Hepatic stellate cell (primary cell): Measurements from ENCODE around the gene MROH2A.
"Not testable (repeated sequence)": the region's sequence is repeated elsewhere in the genome, so short reads cannot be mapped to it uniquely, and the experiment has no call there.

Experiments
- DNase-seq: peaks from one replicate; pipeline ENCODE4 v3.0.0; 2011; ENCODE audit warnings: low spot score

MROH2A gene

DNA sequence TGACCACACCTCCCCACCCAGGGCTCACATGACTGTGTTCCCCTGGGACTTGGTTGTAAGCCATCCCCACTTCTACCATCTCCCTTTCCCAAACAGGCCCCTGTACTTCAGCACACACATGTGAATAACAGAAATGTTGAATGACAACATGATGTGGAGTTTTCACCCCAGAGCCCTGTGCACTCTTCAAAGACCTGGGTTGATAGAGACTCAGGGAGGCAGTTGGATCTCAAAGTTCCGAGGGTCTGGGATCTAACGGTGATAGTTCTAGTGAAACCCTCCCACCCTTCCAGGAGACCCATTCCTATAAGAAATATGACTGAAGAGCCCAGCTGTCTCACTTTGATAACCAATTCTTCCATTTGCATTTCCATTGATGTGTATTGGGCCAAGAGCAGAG lies at the start of gene MROH2A:
MROH2A (plus strand) TSS at position 301 of the 400 bp plus-strand sequence. CDS start 1,029 bp downstream, outside the sequence.
- DNase-seq: no peak

GRCh38 chr2:233728723-233729301 lies 49.3 kb upstream of the MROH2A start, which contains the start of gene UGT1A3:
TSS of gene UGT1A3 (plus strand) at chr2:233729042. CDS start at chr2:233729127, 85 bp downstream.
- no peak for DNase-seq

- DNase-seq: not testable (repeated sequence)
Measured at GRCh38 chr2:233736868-233737653, 41.1 kb upstream of the MROH2A start.

- no peak for DNase-seq
Measured at GRCh38 chr2:233740870-233741269, 37.3 kb upstream of the MROH2A start.

- no peak for DNase-seq
Measured at GRCh38 chr2:233743464-233744259, 34.5 kb upstream of the MROH2A start.

DNA sequence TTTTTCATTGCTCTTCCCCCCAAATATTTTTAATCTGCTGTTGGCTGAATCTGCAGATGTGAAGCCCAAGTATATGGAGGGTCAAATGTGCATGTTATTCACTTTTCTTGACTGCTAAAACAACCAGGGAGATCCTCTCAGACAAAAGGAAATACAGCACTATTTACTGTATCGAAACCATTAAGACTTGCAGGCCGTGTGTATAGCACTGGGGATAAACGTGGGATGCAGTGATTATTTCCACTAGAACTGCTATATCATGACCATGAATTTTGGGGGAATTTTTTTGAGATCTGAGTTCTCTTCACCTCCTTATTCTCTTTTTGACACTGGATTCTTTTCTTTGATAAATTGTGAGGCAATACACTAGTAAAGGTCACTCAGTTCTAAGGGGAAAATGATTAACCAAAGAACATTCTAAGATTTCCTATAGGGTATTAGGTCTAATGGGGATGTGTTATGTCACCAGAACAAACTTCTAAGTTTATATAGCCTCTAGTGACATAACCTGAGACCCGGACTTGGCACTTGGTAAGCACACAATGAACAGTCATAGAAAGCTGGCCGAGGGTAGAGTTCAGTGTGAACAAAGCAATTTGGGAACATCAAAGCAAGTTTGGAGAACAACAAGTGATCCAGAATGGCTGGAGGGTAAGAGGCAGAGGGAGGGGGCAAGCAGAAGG lies 32.9 kb upstream of the MROH2A start:
- no peak for DNase-seq

GRCh38 chr2:233745838-233746237 lies 32.3 kb upstream of the MROH2A start:
- DNase-seq: not testable (repeated sequence)

- DNase-seq: no peak
Measured at GRCh38 chr2:233746475-233747282, 31.5 kb upstream of the MROH2A start.

- DNase-seq: no peak
Measured at GRCh38 chr2:233747283-233747544, 30.9 kb upstream of the MROH2A start.

- DNase-seq: not testable (repeated sequence)
Measured at GRCh38 chr2:233750689-233751088, 27.4 kb upstream of the MROH2A start.

DNA sequence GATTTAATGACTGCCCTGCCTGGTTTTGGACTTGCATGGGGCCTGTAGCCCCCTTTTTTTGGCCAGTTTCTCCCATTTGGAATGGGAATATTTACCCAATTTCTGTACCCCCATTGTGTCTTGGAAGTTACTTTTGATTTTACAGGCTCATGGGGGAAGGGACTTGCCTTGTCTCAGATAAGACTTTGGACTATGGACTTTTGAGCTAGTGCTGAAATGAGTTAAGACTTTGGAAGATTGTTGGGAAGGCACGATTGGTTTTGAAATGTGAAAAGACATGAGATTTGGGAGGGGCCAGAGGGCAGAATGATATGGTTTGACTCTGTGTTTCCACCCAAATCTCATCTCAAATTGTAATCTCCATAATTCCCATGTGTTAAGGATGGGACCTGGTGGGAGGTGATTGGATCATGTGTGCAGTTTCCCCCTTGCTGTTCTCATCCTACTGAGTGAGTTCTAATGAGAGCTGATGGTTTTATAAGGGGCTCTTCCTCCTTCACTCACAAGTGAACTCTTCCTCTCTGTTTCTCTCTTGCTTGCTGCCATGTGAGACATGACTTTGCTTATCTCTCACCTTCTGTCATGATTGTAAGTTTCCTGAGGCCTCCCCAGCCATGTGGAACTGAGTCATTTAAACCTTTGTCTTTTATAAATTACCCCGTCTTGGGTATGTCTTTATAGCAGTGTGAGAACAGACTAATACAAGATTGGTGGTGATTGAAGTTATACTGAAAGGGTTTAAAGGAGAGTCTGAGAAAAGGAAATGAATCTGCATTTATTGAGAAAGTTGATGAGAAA lies 26.7 kb upstream of the MROH2A start:
- DNase-seq: not testable (repeated sequence)

DNA sequence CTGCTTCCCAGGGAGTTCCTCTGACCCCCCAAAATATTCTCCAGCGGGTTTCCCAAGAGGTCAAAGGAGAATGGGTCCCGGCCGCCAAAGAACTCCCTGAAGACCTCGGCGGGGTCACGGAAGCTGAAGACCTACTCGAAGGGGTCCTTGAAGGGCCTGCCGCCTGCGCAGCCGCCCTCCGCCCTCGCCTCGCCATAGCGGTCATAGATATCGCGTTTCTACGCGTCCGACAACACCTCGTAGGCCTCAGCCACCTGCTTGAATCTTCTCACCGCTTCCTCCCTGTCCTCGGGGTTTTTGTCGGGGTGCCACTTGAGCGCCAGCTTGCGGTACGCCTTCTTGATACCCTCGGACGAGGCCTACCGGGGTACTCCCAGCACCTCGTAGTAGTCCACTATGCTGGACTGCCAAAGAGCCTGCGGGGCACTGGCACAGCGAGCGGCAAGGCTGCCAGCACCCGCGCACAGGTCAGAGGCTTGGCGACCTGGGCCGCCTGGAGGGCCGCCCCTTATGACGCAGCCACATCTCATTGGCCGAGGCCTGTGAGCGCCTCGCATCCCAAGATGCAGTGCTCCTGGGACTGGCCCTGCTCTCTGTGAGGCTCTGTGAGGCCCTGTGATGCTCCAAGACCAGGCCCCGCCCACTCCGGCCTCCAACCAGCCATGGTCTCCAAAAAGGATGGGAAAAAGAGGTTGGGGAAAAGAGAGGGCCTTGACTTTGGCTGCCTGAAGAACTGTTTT lies 23.1 kb upstream of the MROH2A start:
- DNase-seq: no peak

GRCh38 chr2:233756429-233757081 lies 21.6 kb upstream of the MROH2A start:
- no peak for DNase-seq

- DNase-seq: no peak
Measured at GRCh38 chr2:233758141-233758540, 20.0 kb upstream of the MROH2A start.

GRCh38 chr2:233758849-233759248 lies 19.3 kb upstream of the MROH2A start:
- DNase-seq: no peak

DNA sequence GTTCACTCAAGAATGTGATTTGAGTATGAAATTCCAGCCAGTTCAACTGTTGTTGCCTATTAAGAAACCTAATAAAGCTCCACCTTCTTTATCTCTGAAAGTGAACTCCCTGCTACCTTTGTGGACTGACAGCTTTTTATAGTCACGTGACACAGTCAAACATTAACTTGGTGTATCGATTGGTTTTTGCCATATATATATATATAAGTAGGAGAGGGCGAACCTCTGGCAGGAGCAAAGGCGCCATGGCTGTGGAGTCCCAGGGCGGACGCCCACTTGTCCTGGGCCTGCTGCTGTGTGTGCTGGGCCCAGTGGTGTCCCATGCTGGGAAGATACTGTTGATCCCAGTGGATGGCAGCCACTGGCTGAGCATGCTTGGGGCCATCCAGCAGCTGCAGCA lies 18.1 kb upstream of the MROH2A start, which contains the start of gene UGT1A1:
UGT1A1 (plus strand) TSS at position 228 of the 400 bp plus-strand sequence; CDS start at position 246, 18 bp downstream.
- DNase-seq: no peak

DNA sequence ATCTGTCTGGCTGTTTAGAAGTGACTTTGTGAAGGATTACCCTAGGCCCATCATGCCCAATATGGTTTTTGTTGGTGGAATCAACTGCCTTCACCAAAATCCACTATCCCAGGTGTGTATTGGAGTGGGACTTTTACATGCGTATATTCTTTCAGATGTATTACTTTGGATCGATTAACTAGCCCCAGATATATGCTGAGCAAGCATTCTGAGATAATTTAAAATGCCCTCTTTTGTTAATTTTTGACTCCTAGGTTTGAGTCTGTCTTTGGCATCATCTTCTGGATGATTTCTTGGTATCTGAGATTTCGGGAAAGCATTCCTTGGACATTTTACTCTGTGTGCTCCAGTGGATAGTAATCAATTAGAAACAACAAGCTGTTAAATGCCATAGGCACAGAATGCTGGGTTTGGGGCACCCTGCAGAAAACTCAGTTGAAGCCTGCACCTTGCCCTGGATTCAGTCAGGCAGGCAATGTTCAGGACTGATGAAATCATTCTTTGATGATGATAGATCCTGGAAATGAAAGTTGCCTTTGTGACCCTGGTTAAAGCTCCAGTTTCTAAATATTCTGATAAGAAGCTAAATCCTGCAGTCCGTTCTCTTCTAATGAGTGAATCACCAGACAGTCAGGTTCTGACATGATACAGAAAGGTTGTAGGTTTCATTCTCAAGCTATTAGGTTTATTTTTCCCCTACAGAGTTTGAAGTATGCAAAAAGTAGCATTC lies 16.9 kb upstream of the MROH2A start:
- DNase-seq: no peak

GRCh38 chr2:233764264-233764663 lies 13.9 kb upstream of the MROH2A start:
- DNase-seq: peak; percentile 35

DNA sequence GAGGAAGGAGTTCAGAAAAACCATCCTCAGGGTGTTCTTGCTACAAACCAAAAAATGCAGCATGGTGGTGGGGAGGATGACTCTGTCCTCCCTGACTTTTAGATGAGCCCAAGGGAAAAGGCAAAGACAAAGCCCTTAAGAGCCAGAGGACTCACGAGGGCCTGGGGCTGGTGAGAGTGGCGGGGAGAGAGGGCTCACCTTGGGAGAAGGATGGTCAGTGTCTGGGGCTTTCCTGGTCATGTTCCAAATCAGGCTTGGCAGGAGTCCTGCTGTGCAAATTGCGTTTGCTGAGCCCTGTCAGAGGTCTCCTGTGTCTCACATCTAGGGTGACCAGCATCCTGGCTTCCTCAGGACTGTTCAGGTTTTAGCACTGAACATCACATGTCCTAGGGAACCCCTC lies 13.4 kb upstream of the MROH2A start:
- no peak for DNase-seq
